HG02973 (cell line): ENCODE results near the gene SETD4.
"Not testable (repeated sequence)": the region's sequence is repeated elsewhere in the genome, so short reads cannot be mapped to it uniquely, and the experiment has no call there.

Experiments used
- ATAC-seq: cut with Tn5 transposase; IDR thresholded peaks from one replicate; pipeline ENCODE4 v1.9.1; 2021; ENCODE audit warnings: moderate library complexity; ENCODE audit not compliant: unreplicated experiment

SETD4 gene, protein sequence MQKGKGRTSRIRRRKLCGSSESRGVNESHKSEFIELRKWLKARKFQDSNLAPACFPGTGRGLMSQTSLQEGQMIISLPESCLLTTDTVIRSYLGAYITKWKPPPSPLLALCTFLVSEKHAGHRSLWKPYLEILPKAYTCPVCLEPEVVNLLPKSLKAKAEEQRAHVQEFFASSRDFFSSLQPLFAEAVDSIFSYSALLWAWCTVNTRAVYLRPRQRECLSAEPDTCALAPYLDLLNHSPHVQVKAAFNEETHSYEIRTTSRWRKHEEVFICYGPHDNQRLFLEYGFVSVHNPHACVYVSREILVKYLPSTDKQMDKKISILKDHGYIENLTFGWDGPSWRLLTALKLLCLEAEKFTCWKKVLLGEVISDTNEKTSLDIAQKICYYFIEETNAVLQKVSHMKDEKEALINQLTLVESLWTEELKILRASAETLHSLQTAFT

DNA sequence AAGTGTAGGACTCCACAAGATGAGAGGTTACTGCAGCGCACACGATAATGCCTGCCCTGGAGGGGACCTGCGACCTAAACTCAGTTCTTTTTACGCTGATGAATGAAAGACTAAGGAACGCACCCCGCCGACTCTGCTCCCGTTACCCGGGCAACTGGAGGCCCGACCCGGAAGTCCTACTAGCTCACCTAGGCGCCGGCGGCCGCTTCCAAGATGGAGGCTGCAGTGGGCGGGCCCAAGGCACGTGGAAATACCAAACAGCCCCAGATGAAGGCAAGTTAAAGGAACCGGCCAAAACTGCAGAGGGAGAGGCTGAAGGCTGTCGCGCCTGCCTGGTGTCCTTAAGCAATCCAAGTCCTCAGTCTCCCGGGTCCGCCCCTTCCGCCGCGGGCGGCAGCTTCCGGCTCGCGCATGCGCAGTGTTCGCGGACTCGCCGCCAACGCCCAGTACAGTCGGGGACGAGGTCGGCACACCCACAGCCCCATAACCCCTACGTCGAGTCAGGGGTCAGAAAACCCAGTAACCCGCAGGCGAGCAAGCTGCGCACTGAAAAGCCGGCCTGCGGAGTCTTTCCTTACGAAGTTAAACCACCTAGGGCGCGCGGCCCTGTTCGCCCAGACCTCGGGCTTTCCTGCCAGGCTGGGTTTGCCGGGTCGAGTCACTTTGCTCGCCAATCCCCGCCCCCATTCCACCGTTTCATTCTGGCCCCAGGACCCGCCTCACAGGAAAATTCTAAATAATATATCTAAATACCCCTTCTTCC lies at the start of gene SETD4:
Gene SETD4 (minus strand): TSS at position 368 of the 763 bp plus-strand sequence. CDS start 1,638 bp downstream, outside the sequence.
- ATAC-seq, result peak; percentile 85

DNA sequence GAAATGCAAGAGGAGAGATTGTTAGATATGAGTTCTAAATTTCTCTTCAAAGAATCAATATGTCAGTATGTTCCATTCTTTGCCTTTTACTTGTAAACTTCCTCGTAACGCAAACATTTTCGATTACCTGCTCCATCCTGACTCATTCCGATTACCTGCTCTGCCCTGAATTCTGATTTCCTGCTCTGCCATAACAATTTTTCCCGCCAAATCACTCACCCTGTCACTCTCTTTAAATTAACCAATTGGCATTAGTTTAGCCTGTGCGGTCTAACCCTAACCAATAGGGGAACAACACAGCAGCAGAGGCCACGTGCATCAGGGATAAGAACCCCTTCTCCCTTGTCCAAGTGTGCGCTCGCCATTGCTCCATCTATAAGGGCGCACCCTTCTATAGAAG lies 49.5 kb upstream of the SETD4 start:
- ATAC-seq, result no peak

DNA sequence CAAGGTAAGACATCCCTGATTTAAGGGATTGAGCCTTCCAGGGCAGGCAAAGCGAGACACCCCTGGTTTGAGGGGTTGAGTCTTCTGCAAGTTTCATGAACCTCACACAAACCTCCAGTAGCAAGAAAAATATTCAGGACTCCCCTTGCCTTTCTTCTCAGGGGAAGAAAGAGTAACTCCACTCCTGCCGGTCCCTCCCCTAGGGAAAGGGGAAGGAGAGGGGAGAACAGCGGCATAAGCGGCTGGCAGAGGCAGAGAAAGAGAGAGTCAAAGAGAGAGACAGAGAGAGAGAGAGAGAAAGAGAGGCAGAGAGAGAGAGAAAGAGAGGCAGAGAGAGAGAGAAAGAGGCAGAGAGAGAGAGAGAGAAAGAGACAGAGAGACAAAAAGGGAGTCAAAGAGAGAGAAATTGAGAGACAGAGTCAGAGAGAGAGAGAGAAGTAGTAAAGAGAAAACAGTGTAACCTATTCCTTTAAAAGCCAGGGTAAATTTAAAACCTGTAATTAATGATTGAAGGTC lies 45.1 kb upstream of the SETD4 start:
- no peak for ATAC-seq

DNA sequence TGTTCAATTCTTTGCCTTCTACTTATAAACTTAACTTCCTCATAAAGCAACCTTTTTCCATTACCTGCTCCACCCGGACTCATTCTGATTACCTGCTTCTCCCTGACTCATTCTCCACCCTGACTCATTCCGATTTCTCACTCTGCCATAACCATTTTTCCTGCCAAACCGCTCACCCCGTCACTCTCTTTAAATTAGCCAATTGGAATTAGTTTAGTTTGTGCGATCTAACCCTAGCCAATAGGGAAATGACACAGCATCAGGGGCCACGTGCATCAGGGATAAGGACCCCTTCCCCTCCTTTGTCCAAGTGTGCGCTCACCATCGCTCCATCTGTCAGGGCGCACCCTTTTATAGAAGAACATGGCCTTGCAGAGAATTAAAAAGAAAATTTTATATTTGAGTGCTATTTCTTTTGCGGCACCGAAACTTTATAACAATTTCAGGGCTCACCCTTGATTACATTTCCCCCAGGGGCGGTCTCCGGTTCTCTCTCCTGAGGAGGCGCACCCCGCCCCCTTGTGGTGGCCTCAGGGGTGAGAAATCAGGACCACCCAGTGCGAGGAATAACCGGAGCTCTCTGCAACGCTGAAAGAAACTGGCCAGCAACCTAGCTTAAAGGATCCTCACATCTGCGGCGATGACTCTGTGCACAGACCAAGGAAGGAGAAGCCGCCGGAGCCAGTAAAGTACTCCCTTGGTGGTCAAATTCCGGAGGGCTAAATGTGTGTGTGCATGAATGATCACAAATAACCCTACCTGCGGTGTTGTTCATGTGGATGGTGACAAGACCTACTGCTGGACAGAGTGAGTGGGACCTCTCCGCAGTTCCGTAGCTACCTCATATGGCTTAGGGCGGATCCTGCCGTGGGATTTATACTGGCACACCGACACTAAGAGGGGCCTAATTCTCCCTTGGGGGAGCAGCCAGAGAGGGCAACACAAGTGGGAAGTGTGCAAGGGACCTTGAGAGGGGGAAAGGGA lies 44.3 kb upstream of the SETD4 start:
- ATAC-seq, result no peak

DNA sequence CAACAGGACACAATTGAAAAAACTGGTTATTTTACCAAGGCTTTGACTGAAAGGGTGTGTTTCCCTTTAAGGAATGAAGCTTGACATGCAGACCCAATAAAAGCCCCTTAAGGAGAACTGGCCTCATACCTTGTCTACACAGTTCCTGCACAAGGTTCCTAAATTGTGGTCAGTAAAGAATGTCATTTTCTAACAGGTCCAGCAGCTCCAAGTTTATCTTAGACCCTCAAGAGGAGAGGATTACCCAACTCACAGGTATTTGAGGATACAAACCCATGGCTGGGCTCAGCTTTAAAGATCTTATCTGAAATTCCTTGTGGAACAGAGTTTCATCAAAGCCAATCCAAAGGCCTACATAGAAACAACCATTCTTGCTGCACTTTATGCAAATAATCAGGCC lies 43.1 kb upstream of the SETD4 start:
- no peak for ATAC-seq

DNA sequence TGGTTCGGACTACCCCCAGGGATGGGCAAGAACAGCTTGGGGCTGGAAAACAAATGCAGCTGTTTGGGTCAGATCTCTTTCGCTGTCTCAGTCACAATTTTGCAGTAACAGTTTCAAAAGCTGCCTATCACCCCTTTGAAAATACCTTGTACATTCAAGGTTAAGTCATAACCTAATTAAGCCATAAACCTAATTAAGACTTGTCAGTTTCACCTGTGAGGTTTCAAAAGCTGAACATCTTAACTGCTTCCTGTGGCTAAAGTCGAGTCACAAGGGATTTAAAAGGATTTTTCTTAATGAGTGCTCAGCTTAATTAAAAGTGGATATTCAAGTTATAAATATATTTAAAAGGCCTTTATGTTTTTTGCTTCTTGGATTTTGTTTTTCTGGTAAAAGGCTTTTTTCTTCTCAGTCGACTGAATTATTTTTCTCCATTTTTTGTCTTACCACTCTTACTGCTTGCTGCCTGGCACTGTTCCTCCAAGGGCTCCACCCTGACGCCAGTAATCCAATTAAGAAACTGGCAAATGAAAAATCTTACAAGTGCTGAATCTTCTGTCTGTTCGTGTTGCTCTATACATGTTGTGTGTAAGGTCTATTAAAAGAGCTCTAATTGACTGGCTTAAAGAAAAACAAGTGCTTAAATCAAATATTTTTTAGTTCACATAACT lies 40.8 kb upstream of the SETD4 start:
- no peak for ATAC-seq

DNA sequence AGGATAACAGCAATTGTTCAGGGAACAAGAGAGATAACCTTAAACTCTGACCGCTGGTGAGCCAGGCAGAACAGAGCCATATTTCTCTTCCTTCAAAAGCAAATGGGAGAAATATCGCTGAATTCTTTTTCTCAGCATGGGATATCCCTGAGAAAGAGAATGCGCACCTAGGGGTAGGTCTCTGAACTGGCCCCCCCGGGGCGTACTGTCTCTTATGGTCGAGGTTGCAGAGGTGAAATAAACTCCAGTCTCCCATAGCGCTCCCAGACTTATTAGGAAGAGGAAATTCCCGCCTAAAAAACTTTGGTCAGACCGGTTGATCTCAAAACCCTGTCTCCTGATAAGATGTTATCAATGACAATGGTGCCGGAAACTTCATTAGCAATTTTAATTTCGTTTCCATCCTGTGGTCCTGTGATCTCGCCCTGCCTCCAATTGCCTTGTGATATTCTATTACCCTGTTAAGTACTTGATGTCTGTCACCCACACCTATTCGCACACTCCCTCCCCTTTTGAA lies 39.4 kb upstream of the SETD4 start:
- not testable (repeated sequence) for ATAC-seq

DNA sequence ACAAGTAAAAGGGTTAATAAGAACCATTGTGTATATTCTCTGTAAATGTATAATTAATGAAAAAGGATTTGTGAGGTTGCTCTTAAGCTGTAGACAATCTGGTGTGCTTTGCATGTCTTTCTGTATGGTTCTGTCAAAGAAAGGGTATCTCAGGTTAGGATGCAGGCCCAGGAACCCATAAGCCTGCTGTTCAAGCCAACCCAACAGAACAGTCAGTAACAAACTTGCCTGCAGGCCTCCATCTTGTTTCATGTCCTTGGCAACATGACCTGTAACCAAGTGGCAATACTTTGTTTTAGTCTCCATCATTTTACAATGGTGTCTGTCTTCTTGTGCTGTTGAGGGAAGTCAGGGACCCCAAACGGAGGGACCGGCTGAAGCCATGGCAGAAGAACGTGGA lies 38.7 kb upstream of the SETD4 start:
- no peak for ATAC-seq

DNA sequence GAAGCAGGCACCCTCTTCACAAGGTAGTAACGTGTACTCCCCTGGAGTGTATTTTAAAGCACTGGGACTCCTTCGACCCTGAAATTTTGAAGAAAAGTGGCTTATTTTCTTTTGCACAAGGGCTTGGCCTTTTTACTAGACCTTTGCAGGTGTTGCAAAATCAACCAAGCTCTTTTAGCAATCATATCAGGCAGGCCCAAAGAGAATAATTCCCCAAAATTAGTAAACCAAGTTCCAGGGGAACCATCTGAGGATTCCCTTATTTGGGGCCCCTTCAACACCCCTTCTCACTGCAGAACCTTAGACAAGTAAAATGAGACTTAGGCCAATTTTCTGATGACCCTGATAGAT lies 37.8 kb upstream of the SETD4 start:
- no peak for ATAC-seq

DNA sequence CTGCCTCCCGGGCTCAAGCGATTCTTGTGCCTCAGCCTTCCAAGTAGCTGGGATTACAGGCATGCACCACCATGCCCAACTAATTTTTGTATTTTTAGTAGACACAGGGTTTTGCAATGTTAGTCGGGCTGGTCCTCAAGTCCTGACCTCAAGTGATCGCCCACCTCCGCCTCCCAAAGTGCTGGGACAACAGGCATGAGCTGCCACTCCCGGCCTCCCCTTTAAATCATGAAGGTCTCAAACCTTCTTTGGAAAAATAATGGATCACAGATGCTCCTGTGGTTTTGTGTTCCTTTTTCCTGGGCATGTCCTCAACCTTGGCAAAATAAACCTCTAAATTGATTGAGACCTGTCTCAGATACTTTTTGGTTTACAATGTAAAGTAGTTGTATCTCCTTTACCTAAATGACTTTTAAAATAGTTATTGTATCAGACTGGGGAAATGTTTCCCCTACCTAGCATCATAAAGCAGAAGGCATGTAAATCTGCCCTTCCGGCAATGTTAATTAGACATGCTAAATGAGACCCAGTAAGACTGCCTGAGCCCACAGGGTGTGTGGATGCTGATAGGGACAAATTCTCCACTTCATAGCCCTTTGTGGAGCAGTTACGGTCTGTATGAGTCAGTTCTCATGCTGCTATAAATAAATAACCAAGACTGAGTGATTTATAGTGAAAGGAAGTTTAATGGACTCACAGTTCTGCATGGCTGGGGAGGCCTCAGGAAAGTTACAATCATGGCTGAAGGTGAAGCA lies 37.3 kb upstream of the SETD4 start:
- ATAC-seq, result no peak

DNA sequence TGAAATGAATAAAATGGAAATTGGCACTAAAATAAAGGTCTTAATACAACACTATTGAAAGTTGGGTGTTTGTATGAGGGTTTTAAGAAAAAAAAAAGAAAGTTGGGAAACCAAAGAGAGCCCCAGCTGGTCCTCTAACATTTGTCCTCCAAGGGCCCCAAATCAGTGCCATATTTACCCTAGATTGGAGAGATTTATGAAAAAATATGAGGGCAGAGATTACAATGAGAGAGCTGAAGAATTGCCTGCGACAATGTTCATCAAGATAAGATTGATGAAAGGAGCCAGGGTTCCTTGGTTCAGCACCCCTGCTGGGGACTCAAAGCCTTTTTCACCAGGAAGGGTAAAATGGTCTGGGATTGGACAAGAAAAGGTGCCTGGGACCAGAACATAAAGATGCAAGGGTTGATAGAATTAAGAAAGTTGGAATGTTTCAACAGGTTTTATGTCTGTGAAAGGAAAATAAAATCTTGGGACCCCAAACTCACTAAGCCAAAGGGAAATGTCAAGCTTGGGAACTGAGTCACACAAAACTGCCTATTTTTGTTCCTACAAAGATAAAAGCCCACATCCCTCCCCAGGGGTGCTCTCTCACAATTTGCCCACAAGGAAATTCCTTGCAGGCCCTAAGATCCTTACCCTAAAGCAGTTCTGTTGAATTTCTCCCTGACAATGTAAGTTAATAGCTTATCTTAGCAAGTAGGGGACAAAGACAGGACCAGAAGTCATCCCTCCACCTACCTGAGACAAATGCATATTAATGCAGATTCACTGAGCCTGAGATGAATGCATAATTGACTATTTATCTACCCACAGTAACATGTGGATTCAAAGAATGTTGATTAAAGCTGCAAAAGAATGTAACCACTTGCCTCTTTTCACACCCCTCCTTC lies 36.3 kb upstream of the SETD4 start:
- ATAC-seq, result no peak

DNA sequence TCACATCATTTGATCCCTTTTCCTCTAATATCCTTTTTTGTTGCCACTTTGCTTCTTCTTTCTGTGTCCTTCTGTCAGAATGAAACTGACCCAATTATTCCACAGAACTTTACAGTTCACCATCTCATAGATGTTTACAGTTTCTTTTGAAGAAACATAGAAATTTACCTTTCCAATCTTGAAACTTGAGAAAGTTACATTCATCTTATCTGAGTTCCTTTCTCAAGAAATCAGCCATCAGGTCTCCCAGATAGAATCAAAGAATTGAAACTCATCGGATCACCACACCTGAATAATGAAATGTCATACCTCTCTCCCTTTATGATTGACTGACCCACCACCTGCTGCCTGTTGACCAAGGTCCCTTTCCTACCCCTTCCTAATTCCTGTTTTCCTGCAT lies 33.2 kb upstream of the SETD4 start:
- ATAC-seq, result no peak

DNA sequence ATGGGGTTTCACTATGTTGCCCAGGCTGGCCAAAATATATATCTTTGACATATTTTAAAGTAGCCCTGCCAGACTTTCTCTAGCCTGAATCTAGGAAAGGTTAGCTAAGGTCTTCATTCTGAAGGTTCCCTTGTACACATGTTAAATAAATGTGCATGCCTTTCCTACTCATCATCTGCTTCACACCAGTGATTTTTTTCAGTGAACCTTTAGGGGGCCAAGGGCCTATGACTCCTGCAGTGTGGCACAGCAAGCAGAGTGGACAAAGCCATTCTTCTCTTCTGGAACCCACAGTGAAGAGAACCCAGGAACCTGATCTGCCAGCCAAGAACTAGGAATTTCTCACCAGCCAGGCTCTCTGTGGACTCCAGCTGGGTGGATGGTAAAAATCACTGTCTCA lies 32.4 kb upstream of the SETD4 start:
- ATAC-seq, result no peak

DNA sequence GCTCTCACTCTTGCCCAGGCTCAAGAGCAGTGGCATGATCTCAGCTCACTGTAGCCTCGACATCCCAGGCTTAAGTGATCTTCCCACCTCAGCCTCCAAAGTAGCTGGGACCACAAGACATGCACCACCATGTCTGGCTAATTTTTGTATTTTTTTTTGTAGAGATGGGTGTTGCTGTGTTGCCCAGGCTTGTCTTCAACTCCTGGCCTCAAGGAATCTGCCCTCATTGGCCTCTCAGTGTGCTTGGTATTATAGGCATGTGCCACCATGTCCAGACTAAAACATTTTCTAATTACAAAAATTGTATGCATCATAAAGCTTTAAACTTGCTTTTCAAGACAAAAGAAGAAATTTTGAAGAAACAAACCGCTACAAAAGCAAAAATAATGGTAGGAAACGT lies 29.6 kb upstream of the SETD4 start:
- ATAC-seq, result no peak

DNA sequence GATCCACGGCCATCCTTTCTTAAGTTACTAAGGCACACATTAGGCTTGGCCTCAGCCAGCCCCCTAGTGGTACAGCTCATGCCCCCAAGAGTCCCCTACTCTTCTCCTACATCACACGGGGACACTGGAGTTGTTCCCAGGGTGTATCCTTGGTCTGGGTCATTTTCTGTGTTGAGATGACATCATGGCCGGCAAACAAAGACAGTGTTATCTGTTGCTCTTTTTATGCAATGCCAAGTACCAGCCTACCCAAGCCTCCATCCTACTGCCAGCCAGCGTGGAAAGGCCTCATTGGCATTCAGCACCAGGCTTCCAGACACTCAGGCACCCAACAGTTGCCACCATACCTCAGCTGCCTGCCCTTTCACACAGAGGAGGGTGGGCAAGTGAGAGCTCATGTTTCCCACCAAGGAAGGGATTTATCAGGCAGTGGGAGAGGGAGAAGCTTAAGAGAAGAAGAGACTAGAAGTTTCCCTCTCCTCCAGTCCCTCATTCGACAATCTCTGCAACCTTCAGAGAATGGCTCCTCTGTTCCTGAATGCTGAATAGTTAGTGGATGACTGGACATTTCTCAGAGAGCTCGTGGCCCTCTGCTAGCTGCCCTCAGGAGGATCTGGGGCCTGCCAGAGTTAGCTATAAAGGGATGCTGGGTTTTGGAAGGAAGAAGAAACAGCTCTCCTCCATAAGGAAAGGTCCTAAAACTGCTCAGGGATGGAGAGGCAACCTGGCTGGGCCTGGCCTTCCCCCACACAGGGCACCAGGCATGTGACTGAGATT lies 27.2 kb upstream of the SETD4 start:
- ATAC-seq, result no peak

DNA sequence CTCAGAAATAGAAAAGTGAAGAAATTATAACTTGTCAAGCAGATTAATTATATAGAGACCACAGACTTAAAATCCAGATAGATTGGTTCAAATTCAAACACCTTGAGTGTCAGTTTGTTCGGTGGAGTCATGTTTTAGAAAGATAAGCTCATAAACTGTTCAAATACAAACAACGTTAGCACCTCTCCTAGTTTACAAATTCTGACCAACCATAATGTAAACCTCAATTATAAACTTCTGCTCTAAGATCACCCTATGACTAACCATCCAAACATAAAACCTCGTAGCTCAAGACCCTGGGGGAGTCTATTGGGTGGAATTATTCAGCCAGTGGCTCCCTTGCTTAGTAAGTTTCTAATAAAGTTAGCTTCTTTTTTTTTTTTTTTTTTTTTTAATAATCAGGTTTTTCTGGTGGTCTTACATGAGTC lies 21.9 kb upstream of the SETD4 start:
- no peak for ATAC-seq

DNA sequence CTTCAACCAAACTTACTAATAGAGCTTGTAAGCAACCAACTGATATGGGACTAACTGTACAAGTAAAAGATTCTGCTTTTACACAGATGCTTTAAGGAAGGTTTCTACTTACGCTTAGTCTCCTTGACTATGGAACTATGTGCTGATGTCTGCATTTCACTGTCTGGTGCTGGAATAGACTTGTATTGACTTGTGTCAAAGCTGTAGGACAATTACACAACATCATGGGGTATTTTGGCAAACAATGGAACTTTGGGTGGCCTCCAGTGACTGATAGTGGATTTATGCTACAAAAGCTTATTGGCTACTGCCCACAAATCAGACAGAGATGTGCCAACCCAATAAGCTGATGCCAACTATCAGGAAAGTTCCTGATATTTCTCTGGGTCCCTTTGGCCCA lies 20.1 kb upstream of the SETD4 start:
- no peak for ATAC-seq

DNA sequence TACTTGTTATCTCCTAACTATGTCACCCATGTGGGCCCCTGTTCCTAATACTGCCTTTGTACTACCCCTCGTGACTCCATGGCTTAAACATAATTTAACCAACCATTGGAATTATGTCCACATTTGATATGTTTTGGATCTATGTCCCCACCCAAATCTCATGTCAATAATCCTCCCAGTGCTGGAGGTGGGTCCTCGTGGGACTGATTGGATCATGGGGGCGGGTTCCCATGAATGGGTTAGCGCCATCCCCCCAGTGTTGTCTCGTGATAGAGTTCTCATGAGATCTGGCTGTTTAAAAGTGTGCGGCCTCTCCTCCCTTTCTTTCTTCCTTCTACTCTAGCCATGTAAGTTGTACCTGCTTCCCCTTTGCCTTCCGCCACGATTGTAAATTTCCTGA lies 19.3 kb upstream of the SETD4 start:
- ATAC-seq, result no peak
